Measurements from ENCODE around the gene COL7A1. TPM values are rescaled to one million over a fixed set of nuclear protein-coding genes. Genes with fewer than 3 reads are reported as not detected.

Gene COL7A1
- total RNA-seq, 5 donors from 2014 or later (not counting 1 experiment from before 2014, with no cell fraction given): 0.33 to 2.3 (median 1.3) TPM

DNA sequence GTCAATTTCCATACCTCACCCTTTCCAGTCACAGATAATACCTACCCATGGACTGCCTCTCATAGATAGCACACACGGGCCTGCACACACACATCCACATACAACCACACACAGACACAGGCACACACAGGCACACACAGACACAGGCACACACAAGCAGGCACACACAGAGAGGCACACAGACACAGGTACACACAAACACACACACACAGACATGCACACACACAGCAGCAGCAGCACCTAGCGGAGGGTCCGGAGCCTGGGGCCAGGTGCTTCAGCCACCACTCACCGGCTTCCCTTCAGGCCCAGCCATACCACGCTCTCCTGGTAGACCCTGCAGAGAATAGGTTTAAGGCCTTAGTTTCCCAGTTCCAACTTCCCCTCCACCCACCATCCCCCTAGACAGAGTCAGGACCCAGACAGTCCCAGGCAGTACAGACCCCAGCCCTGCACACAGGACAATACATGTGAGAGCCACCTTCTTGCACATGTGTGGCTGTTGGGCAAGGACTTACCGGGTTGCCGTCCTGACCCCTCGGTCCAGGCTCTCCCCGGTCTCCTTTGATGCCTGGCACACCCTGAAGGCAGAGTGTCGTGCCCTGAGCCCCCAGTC lies 21.1 kb downstream of the COL7A1 start:
- no peak for ATAC-seq (replicated peaks in 1 of 4)
- Histone ChIP-seq H3K27me3 (replicated peaks in 1 of 2; ENCODE audit: control insufficient read depth in 2 of 2, extremely low read depth in 1 of 2, insufficient read depth in 2 of 2, low read length in 1 of 2) (no peaks in the 10 kb centered on the region), H3K4me1 (ENCODE audit: control insufficient read depth in 1 of 2, extremely low read depth in 1 of 2, insufficient read depth in 2 of 2, low read length in 2 of 2) (no peaks in the 10 kb centered on the region), H3K27ac (ENCODE audit: low read length) (no peak overlapping the region), H3K36me3 (ENCODE audit: control insufficient read depth in 2 of 2, extremely low read depth in 1 of 2, insufficient read depth in 1 of 2, low read length in 1 of 2) (no peaks in the 10 kb centered on the region), H3K9me3 (no peaks in the 10 kb centered on the region), H3K4me3 (ENCODE audit: control insufficient read depth in 1 of 2, extremely low read depth in 1 of 2, low read length in 1 of 2) (no peak overlapping the region)
- Mint-ChIP-seq H3K9me3 (no peaks in the 10 kb centered on the region), H3K36me3 (no peaks in the 10 kb centered on the region), H3K27ac (no peak overlapping the region), H3K4me3 (no peak overlapping the region), H3K4me1 (no peaks in the 10 kb centered on the region), H3K27me3 (no peaks in the 10 kb centered on the region)
- ChIA-PET CTCF (no interaction called here), POLR2A (no interaction called here)
- no peak for DNase-seq
- 90% methylated on average over 9 of the region's 10 CpGs for WGBS (ENCODE audit: insufficient coverage)

DNA sequence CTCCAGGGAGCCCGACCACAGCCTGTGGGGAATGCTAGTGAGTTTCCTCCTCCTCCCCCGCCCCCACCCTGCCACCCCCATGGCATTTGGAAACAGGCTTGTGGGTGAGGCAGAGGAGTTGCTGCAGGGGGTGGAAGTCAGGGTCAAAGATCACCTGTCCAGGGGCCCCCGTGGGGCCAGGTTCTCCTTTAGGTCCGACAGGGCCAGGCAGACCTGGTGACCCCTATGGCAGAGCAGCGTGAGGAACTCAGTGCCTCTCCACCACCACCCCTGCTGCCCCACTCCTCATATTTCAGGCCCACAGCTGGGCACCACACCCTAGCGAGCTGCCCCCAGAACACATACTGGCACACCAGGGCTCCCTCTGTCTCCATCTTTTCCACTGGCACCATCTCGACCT lies 22.6 kb downstream of the COL7A1 start:
- H3K9me3 Mint-ChIP-seq: no peaks in the 10 kb centered on the region
- CTCF ChIA-PET: no interaction called here

DNA sequence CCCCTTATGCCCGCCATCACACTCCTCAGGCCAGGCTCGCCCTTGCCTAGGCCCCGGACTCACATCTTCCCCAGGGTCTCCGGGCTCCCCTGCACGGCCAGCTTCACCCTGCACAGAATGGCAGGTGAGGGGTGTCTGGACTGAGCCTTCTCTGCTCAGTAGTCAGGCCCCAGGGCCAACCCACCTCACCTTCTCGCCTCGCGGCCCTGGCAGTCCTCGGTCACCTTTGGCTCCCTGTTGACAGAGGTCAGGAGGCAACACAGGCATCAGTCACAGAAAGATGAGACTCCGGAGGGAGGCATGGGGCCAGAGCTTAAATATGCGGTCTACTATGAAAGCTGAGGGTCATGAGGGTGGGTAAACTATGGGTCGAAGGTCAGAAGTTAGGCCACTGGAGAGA lies 23.2 kb downstream of the COL7A1 start:
- Histone ChIP-seq H3K27me3 (replicated peaks in 1 of 2; ENCODE audit: control insufficient read depth in 2 of 2, extremely low read depth in 1 of 2, insufficient read depth in 2 of 2, low read length in 1 of 2) (no peaks in the 10 kb centered on the region), H3K27ac (ENCODE audit: low read length) (no peak overlapping the region), H3K4me3 (ENCODE audit: control insufficient read depth in 1 of 2, extremely low read depth in 1 of 2, low read length in 1 of 2) (no peak overlapping the region), H3K9me3 (no peaks in the 10 kb centered on the region), H3K4me1 (ENCODE audit: control insufficient read depth in 1 of 2, extremely low read depth in 1 of 2, insufficient read depth in 2 of 2, low read length in 2 of 2) (no peaks in the 10 kb centered on the region), H3K36me3 (ENCODE audit: control insufficient read depth in 2 of 2, extremely low read depth in 1 of 2, insufficient read depth in 1 of 2, low read length in 1 of 2) (no peaks in the 10 kb centered on the region)
- Mint-ChIP-seq H3K4me1 (no peaks in the 10 kb centered on the region), H3K27ac (no peak overlapping the region), H3K9me3 (no peaks in the 10 kb centered on the region), H3K4me3 (no peak overlapping the region), H3K36me3 (no peaks in the 10 kb centered on the region), H3K27me3 (no peaks in the 10 kb centered on the region)
- ATAC-seq (replicated peaks in 1 of 4) (no peak), DNase-seq (no peak)
- POLR2A ChIA-PET: interaction anchor here in 1 of 2 donors (0.6 kb wide), 1 partner anchor 108 kb away, joined by 5 read pairs; no protein-coding TSS in a partner anchor
- CTCF ChIA-PET: no interaction called here
- WGBS (ENCODE audit: insufficient coverage): 97% methylated on average over 6 of the region's 12 CpGs

More for the DNA sequence above, 22.6 kb downstream of the COL7A1 start:
- H3K36me3 ChIP-seq (ENCODE audit: control insufficient read depth in 2 of 2, extremely low read depth in 1 of 2, insufficient read depth in 1 of 2, low read length in 1 of 2): no peaks in the 10 kb centered on the region
- H3K4me3 ChIP-seq (ENCODE audit: control insufficient read depth in 1 of 2, extremely low read depth in 1 of 2, low read length in 1 of 2): no peak overlapping the region
- POLR2A ChIA-PET: interaction anchor here (0.6 kb wide), 2 partner anchors 109 to 131 kb away, joined by 5 to 6 read pairs; no protein-coding TSS in a partner anchor
- H3K27ac Mint-ChIP-seq: no peak overlapping the region
- no peaks in the 10 kb centered on the region for H3K27me3 Mint-ChIP-seq
- no peak overlapping the region for H3K27ac ChIP-seq (ENCODE audit: low read length)
- no peak for DNase-seq
- no peak overlapping the region for H3K4me3 Mint-ChIP-seq
- no peaks in the 10 kb centered on the region for H3K27me3 ChIP-seq (replicated peaks in 1 of 2; ENCODE audit: control insufficient read depth in 2 of 2, extremely low read depth in 1 of 2, insufficient read depth in 2 of 2, low read length in 1 of 2)
- H3K9me3 ChIP-seq: no peaks in the 10 kb centered on the region
- 80% methylated on average over 2 of the region's 7 CpGs for WGBS (ENCODE audit: insufficient coverage)
- H3K4me1 ChIP-seq (ENCODE audit: control insufficient read depth in 1 of 2, extremely low read depth in 1 of 2, insufficient read depth in 2 of 2, low read length in 2 of 2): no peaks in the 10 kb centered on the region
- no peak for ATAC-seq (replicated peaks in 1 of 4)
- H3K4me1 Mint-ChIP-seq: no peaks in the 10 kb centered on the region
- no peaks in the 10 kb centered on the region for H3K36me3 Mint-ChIP-seq

- CTCF ChIA-PET: no interaction called here
Measured at GRCh38 chr3:48569808-48570450, 25.2 kb downstream of the COL7A1 start.

DNA sequence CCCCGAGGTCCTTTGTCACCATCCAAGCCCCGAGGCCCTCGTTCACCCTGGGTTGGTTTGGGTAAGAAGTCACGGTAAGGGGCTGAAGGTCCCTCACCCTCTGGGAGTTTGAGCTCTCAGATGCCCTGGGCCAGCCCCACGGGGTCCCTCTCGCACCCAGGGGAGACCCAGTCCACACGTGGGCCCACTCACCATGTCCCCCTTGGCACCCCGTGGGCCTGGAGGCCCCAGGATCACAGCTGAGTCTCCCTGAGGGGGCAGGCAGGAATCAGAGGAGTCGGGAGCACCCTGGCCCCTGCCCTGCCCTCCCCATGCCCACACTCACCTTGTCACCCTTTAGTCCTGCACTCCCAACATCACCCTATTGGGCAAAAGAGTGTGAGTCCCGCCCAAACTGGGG lies 25.7 kb downstream of the COL7A1 start:
- H3K36me3 ChIP-seq (ENCODE audit: control insufficient read depth in 2 of 2, extremely low read depth in 1 of 2, insufficient read depth in 1 of 2, low read length in 1 of 2): no peaks in the 10 kb centered on the region
- no peaks in the 10 kb centered on the region for H3K9me3 ChIP-seq
- no peak overlapping the region for H3K27ac Mint-ChIP-seq
- no peaks in the 10 kb centered on the region for H3K4me1 Mint-ChIP-seq
- DNase-seq (no peak), ATAC-seq (replicated peaks in 1 of 4) (no peak)
- peaks cover 0 to 2% of the 10 kb centered on the region in 2 experiments for H3K4me1 ChIP-seq (ENCODE audit: control insufficient read depth in 1 of 2, extremely low read depth in 1 of 2, insufficient read depth in 2 of 2, low read length in 2 of 2)
- H3K36me3 Mint-ChIP-seq: no peaks in the 10 kb centered on the region
- no peaks in the 10 kb centered on the region for H3K27me3 ChIP-seq (replicated peaks in 1 of 2; ENCODE audit: control insufficient read depth in 2 of 2, extremely low read depth in 1 of 2, insufficient read depth in 2 of 2, low read length in 1 of 2)
- 65% methylated on average over 8 of the region's 10 CpGs for WGBS (ENCODE audit: insufficient coverage)
- no peak overlapping the region for H3K4me3 Mint-ChIP-seq
- ChIA-PET POLR2A (no interaction called here), CTCF (no interaction called here)
- no peak overlapping the region for H3K4me3 ChIP-seq (ENCODE audit: control insufficient read depth in 1 of 2, extremely low read depth in 1 of 2, low read length in 1 of 2)
- H3K27ac ChIP-seq (ENCODE audit: low read length): no peak overlapping the region
- no peaks in the 10 kb centered on the region for H3K27me3 Mint-ChIP-seq
- H3K9me3 Mint-ChIP-seq: no peaks in the 10 kb centered on the region

More at GRCh38 chr3:48569808-48570450, 25.2 kb downstream of the COL7A1 start:
- no peaks in the 10 kb centered on the region for H3K27me3 Mint-ChIP-seq
- WGBS (ENCODE audit: insufficient coverage): 91% methylated on average over 13 of the region's 18 CpGs
- no peak overlapping the region for H3K27ac Mint-ChIP-seq
- no peak for DNase-seq
- no peak overlapping the region for H3K27ac ChIP-seq (ENCODE audit: low read length)
- no peaks in the 10 kb centered on the region for H3K9me3 ChIP-seq
- H3K27me3 ChIP-seq (replicated peaks in 1 of 2; ENCODE audit: control insufficient read depth in 2 of 2, extremely low read depth in 1 of 2, insufficient read depth in 2 of 2, low read length in 1 of 2): no peaks in the 10 kb centered on the region
- H3K36me3 ChIP-seq (ENCODE audit: control insufficient read depth in 2 of 2, extremely low read depth in 1 of 2, insufficient read depth in 1 of 2, low read length in 1 of 2): no peaks in the 10 kb centered on the region
- H3K4me1 ChIP-seq (ENCODE audit: control insufficient read depth in 1 of 2, extremely low read depth in 1 of 2, insufficient read depth in 2 of 2, low read length in 2 of 2): no peaks in the 10 kb centered on the region
- H3K9me3 Mint-ChIP-seq: no peaks in the 10 kb centered on the region
- POLR2A ChIA-PET: no interaction called here
- no peak for ATAC-seq (replicated peaks in 1 of 4)
- H3K36me3 Mint-ChIP-seq: no peaks in the 10 kb centered on the region
- no peak overlapping the region for H3K4me3 Mint-ChIP-seq
- no peaks in the 10 kb centered on the region for H3K4me1 Mint-ChIP-seq
- no peak overlapping the region for H3K4me3 ChIP-seq (ENCODE audit: control insufficient read depth in 1 of 2, extremely low read depth in 1 of 2, low read length in 1 of 2)

- ChIA-PET CTCF (interaction anchor here in 1 of 2 donors (0.5 kb wide), 1 partner anchor 133 kb away, joined by 3 read pairs; no protein-coding TSS in a partner anchor), POLR2A (no interaction called here)
- ATAC-seq (replicated peaks in 1 of 4) (no peak), DNase-seq (no peak)
- 87% methylated on average over 7 of the region's 7 CpGs for WGBS (ENCODE audit: insufficient coverage)
- Histone ChIP-seq H3K4me1 (ENCODE audit: control insufficient read depth in 1 of 2, extremely low read depth in 1 of 2, insufficient read depth in 2 of 2, low read length in 2 of 2) (peaks cover 0 to 10% of the 10 kb centered on the region in 2 experiments), H3K9me3 (no peaks in the 10 kb centered on the region), H3K36me3 (ENCODE audit: control insufficient read depth in 2 of 2, extremely low read depth in 1 of 2, insufficient read depth in 1 of 2, low read length in 1 of 2) (no peaks in the 10 kb centered on the region), H3K27ac (ENCODE audit: low read length) (no peak overlapping the region), H3K4me3 (ENCODE audit: control insufficient read depth in 1 of 2, extremely low read depth in 1 of 2, low read length in 1 of 2) (no peak overlapping the region), H3K27me3 (replicated peaks in 1 of 2; ENCODE audit: control insufficient read depth in 2 of 2, extremely low read depth in 1 of 2, insufficient read depth in 2 of 2, low read length in 1 of 2) (no peaks in the 10 kb centered on the region)
- H3K27ac Mint-ChIP-seq: no peak overlapping the region
- H3K4me1 Mint-ChIP-seq: peaks cover 0 to 6% (median 0%) of the 10 kb centered on the region in 3 donors
- no peak overlapping the region for H3K4me3 Mint-ChIP-seq
- no peaks in the 10 kb centered on the region for H3K9me3 Mint-ChIP-seq
- no peaks in the 10 kb centered on the region for H3K27me3 Mint-ChIP-seq
- H3K36me3 Mint-ChIP-seq: no peaks in the 10 kb centered on the region
Measured at GRCh38 chr3:48568476-48568875, 26.7 kb downstream of the COL7A1 start.

All from T-cell (primary cell).